CD14-positive monocyte (primary cell): ENCODE data around the gene PLXNA4. TPM values are rescaled to one million over a fixed set of nuclear protein-coding genes. Genes with fewer than 3 reads are reported as not detected.

Experiments
- DNase-seq, 3 donors: peaks; one replicate each; pipeline ENCODE4 v3.0.0-alpha.2; 2011 to 2022
- H2AFZ ChIP-seq: 2 replicates; pipeline ENCODE4 v1.6.0; 2012; ENCODE audit warnings: mild to moderate bottlenecking, low read depth, low read length, inconsistent platforms; ENCODE audit not compliant: insufficient read depth, poor library complexity, severe bottlenecking
- H3K27ac ChIP-seq, 2 donors: 1 replicate in 1 of 2; 2 replicates in 1 of 2; pipeline ENCODE4 v1.5.1; 2012 to 2013; ENCODE audit warnings: low read length in 2 of 2, control low read depth in 1 of 2, inconsistent platforms in 1 of 2, low read depth in 1 of 2, mild to moderate bottlenecking in 1 of 2
- H3K27me3 ChIP-seq, 2 donors: one replicate each; pipeline versions ENCODE4 v1.6.0 to v1.6.1; 2011 to 2013; ENCODE audit warnings: low read length in 2 of 2; ENCODE audit not compliant: control insufficient read depth in 2 of 2, insufficient read depth in 2 of 2
- H3K36me3 ChIP-seq, 2 donors: replicated peaks in 1 of 2; 1 replicate in 1 of 2; 2 replicates in 1 of 2; pipeline versions ENCODE4 v1.5.1 to v1.6.1; 2012 to 2013; ENCODE audit warnings: low read length in 2 of 2, control low read depth in 1 of 2, inconsistent platforms in 1 of 2, mild to moderate bottlenecking in 1 of 2; ENCODE audit not compliant: insufficient read depth in 2 of 2, control insufficient read depth in 1 of 2
- H3K4me1 ChIP-seq, 2 donors: 1 replicate in 1 of 2; 2 replicates in 1 of 2; pipeline versions ENCODE4 v1.5.1 to v1.6.1; 2012 to 2013; ENCODE audit warnings: low read length in 2 of 2, control low read depth in 1 of 2, inconsistent platforms in 1 of 2, mild to moderate bottlenecking in 1 of 2, moderate library complexity in 1 of 2; ENCODE audit not compliant: insufficient read depth in 2 of 2, control insufficient read depth in 1 of 2
- H3K4me2 ChIP-seq: replicated peaks from 2 replicates; pipeline ENCODE3; 2012; ENCODE audit warnings: low read length, moderate library complexity, mild to moderate bottlenecking; ENCODE audit not compliant: poor library complexity, severe bottlenecking; ENCODE audit errors: extremely low read depth
- H3K4me3 ChIP-seq, 3 experiments: fragments of 200-600 bp in 1 of 3; sonication (generic) in 1 of 3; replicated peaks in 1 of 3; 1 replicate in 2 of 3; 2 replicates in 1 of 3; pipeline ENCODE4 v1.5.1; 2011 to 2013; ENCODE audit warnings: low read length in 3 of 3, mild to moderate bottlenecking in 3 of 3, control low read depth in 2 of 3, low read depth in 2 of 3, inconsistent platforms in 1 of 3, moderate library complexity in 1 of 3
- H3K79me2 ChIP-seq: 2 replicates; pipeline ENCODE4 v1.6.0; 2012; ENCODE audit warnings: mild to moderate bottlenecking, control low read depth, inconsistent platforms, low read length, moderate library complexity; ENCODE audit not compliant: insufficient read depth
- H3K9ac ChIP-seq: 2 replicates; pipeline ENCODE4 v1.6.0; 2017; ENCODE audit warnings: low read length, mild to moderate bottlenecking; ENCODE audit not compliant: insufficient read depth, poor library complexity, severe bottlenecking
- H3K9me3 ChIP-seq, 2 donors: replicated peaks in 1 of 2; 1 replicate in 1 of 2; 2 replicates in 1 of 2; pipeline versions ENCODE4 v1.5.1 to v1.6.1; 2012 to 2013; ENCODE audit warnings: low read length in 2 of 2, control low read depth in 1 of 2; ENCODE audit not compliant: control insufficient read depth in 1 of 2, insufficient read depth in 1 of 2
- H4K20me1 ChIP-seq: 2 replicates; pipeline ENCODE4 v1.6.0; 2012; ENCODE audit warnings: mild to moderate bottlenecking, low read length, control low read depth, moderate library complexity; ENCODE audit not compliant: insufficient read depth
- H3K27ac Mint-ChIP-seq, 7 donors: one replicate each; pipeline ENCODE4 v1.8.0; 2020; ENCODE audit warnings: mild to moderate bottlenecking in 7 of 7, mixed read lengths in 7 of 7, moderate library complexity in 6 of 7, inconsistent platforms in 2 of 7
- H3K27me3 Mint-ChIP-seq, 3 donors: one replicate each; pipeline ENCODE4 v1.8.0; 2021 to 2022; ENCODE audit warnings: low read depth in 3 of 3, mild to moderate bottlenecking in 3 of 3, mixed read lengths in 3 of 3, moderate library complexity in 3 of 3, inconsistent platforms in 1 of 3
- H3K36me3 Mint-ChIP-seq, 2 donors: one replicate each; pipeline ENCODE4 v1.8.0; 2020; ENCODE audit warnings: mixed read lengths in 2 of 2, inconsistent platforms in 1 of 2, mild to moderate bottlenecking in 1 of 2
- H3K4me1 Mint-ChIP-seq: one replicate; pipeline ENCODE4 v1.8.0; 2020; ENCODE audit warnings: mild to moderate bottlenecking, mixed read lengths
- H3K4me3 Mint-ChIP-seq, 2 donors: one replicate each; pipeline ENCODE4 v1.8.0; 2020; ENCODE audit warnings: mild to moderate bottlenecking in 2 of 2, mixed read lengths in 2 of 2, moderate library complexity in 1 of 2
- H3K9me3 Mint-ChIP-seq, 7 donors: one replicate each; pipeline ENCODE4 v1.8.0; 2020 to 2022; ENCODE audit warnings: mixed read lengths in 7 of 7, mild to moderate bottlenecking in 6 of 7, moderate library complexity in 6 of 7, inconsistent platforms in 2 of 7
- CTCF ChIP-seq: fragments of 200-600 bp; IDR thresholded peaks from one replicate; pipeline ENCODE4 v1.8.0; 2022; ENCODE audit warnings: antibody characterized with exemption, mild to moderate bottlenecking
- WGBS: methylation state at CpG from one replicate; pipeline ENCODE4 v1.1.5; 2013; ENCODE audit warnings: missing lambda C conversion rate; ENCODE audit not compliant: insufficient coverage; 5-methylcytosine and 5-hydroxymethylcytosine counted together
- intact Hi-C, 2 donors: fragments of 100-400 bp; cut with micrococcal nuclease; formaldehyde crosslinking; loops; one replicate each; pipeline versions ENCODE4 v1.15.0 to v1.15.1; 2023
- polyA plus RNA-seq, 3 donors: library from polyadenylated mRNA; depleted of rRNA in 1 of 3; unstranded in 2 of 3; stranded (reverse) in 1 of 3; fragments of 300-500 nt in 2 of 3; fragments of >200 nt in 1 of 3; fragmentation: Illumina TruSeq in 2 of 3; gene quantifications; 1 replicate in 2 of 3; 2 replicates in 1 of 3; pipeline ENCODE4 v1.2.3, GENCODE V29; 2012 to 2021

PLXNA4 gene
- polyA plus RNA-seq, 3 donors: not detected

- no peaks in the 10 kb centered on the region for H3K27me3 ChIP-seq
- H2AFZ ChIP-seq: no peak overlapping the region
- Mint-ChIP-seq H3K4me1 (peaks cover 9% of the 10 kb centered on the region), H3K36me3 (no peaks in the 10 kb centered on the region), H3K9me3 (peaks cover 0 to 7% (median 3%) of the 10 kb centered on the region in 7 donors), H3K27ac (no peak overlapping the region), H3K27me3 (peaks cover 0 to 5% (median 2%) of the 10 kb centered on the region in 3 donors), H3K4me3 (no peak overlapping the region)
- no peaks in the 10 kb centered on the region for H3K9me3 ChIP-seq
- H3K27ac ChIP-seq: no peak overlapping the region
- no peak overlapping the region for H3K9ac ChIP-seq
- H3K4me3 ChIP-seq: no peak overlapping the region
- H4K20me1 ChIP-seq: no peaks in the 10 kb centered on the region
- no peak overlapping the region for H3K4me2 ChIP-seq
- H3K36me3 ChIP-seq: no peaks in the 10 kb centered on the region
- H3K79me2 ChIP-seq: no peaks in the 10 kb centered on the region
- TF ChIP-seq CTCF: no peak
- no peaks in the 10 kb centered on the region for H3K4me1 ChIP-seq
- no CpG with 5 or more reads among the region's 2 CpGs for WGBS
- intact Hi-C loops: no loop called here
- DNase-seq: no peak
Observed at GRCh38 chr7:132625651-132626050, 49.4 kb upstream of the PLXNA4 start.

GRCh38 chr7:132622081-132622480 lies 45.8 kb upstream of the PLXNA4 start:
- Mint-ChIP-seq H3K27me3 (peaks cover 3 to 4% (median 3%) of the 10 kb centered on the region in 3 donors), H3K4me1 (no peaks in the 10 kb centered on the region), H3K27ac (no peak overlapping the region), H3K36me3 (no peaks in the 10 kb centered on the region), H3K9me3 (peaks cover 0 to 3% (median 0%) of the 10 kb centered on the region in 7 donors), H3K4me3 (no peak overlapping the region)
- no peak for DNase-seq
- H3K4me3 ChIP-seq: no peak overlapping the region
- H3K4me2 ChIP-seq: no peak overlapping the region
- H3K9me3 ChIP-seq: no peaks in the 10 kb centered on the region
- H3K79me2 ChIP-seq: no peaks in the 10 kb centered on the region
- H3K4me1 ChIP-seq: no peaks in the 10 kb centered on the region
- no peaks in the 10 kb centered on the region for H3K27me3 ChIP-seq
- H3K27ac ChIP-seq: no peak overlapping the region
- no peak for TF ChIP-seq CTCF
- H3K36me3 ChIP-seq: no peaks in the 10 kb centered on the region
- intact Hi-C loops: no loop called here
- no CpG with 5 or more reads among the region's 4 CpGs for WGBS
- no peak overlapping the region for H3K9ac ChIP-seq
- no peaks in the 10 kb centered on the region for H4K20me1 ChIP-seq
- no peak overlapping the region for H2AFZ ChIP-seq
